Activated gamma-delta T cell (primary cell): Measurements from ENCODE around the gene ELP1.
"Not testable (repeated sequence)": the region's sequence is repeated elsewhere in the genome, so short reads cannot be mapped to it uniquely, and the experiment has no call there.

Experiments used
- DNase-seq: peaks from one replicate; lab custom pipeline; 2025; lab: John Stamatoyannopoulos, UW

The ELP1 gene

DNA sequence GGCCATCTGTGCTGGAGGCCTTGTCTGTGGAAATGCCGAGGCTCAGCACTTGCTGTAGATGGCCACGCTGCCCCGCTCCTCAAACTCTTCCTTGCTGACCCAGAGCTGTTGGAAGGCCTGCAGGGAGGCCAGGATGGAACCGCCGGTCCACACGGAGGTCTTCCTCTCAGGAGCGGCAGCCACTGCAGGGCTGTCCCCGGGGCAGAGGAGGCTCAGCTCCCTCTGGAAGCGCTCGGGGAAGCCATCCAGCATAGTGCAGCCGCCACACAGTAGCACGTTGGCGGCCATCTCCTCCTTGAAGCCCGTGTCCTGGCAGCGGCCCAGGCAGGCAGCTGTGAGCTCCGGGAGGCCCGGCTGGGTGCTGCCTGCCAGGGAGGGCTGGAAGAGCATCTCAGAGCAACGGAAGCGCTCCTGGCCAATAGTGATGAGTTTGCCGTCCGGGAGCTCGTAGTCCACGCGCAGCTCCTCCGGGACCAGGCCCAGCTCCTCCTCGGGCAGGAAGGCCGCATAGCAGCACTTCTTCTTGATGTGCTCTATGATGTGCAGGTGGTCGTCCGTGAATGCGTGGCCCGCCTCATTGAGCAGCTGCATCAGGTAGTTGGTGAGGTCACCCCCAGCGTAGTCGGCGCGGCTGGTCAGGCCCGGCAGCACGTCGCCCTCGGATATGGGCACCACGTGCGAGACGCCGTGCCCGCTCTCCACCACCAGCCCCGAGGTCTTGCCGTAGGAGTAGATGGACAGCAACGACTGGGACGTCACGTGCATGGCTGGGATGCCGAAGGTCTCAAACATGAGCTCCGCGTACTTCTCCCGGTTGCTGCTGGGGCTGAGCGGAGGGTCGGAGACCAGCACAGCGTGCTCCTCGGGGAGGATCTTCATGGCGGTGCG lies 79.0 kb downstream of the ELP1 start:
- no peak for DNase-seq

DNA sequence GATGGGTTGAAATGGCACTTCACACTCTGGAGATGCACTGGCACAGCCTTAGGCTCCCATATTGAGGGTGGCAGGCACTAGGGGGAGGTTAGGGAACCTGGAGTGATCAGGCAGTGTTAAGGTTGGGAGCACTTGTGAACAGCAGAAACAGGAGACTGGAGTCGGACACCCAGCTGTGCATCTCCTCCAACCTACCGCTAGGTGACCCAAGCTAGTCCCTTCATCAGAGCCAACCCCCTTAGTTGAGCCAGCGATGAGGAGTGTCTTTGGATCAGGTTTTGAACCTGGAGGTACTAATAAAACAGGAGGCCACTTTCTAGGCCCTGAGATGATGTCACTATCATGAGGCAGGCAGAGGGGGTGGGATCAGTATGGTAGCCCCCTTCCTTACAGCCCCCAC lies 79.8 kb downstream of the ELP1 start:
- DNase-seq: no peak

GRCh38 chr9:108852079-108852478 lies 81.8 kb downstream of the ELP1 start:
- DNase-seq: no peak

DNA sequence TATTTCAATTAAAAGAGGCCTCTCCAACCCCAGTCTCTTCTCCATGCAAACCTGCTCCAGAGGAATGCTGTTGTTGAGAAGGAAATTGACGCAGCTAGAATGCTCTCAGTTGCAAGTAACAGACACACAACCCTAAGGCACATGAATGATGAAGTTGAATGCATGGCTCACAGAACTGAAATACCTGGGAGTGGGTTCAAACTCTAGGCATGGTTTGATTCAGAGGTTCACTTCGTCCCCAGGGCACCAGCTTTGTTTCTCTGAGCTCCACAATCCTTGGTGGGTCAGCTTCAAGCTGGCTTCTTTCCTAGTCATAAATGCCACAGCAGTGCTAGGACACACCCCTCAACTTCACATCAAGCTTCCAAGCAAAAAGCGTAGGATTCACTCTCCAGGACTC lies 82.8 kb downstream of the ELP1 start:
- no peak for DNase-seq

- no peak for DNase-seq
These were observed 83.5 kb downstream of the ELP1 start for GRCh38 chr9:108850293-108850897.

DNA sequence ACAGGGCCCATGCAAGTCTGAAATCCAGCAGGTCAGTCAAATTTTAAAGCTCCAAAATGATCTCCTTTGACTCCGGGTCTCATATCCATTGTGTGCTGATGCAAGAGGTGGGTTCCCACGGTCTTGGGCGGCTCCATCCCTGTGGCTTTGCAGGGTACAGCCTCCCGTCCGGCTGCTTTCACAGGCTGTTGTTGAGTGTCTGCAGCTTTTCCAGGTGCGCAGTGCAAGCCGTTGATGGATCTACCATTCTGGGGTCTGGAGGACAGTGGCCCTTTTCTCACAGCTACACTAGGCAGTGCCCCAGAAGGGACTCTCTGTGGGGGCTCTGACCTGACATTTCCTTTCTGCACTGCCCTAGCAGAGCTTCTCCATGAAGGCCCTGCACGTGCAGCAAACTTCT lies 85.6 kb downstream of the ELP1 start:
- DNase-seq: not testable (repeated sequence)

GRCh38 chr9:108845947-108846346 lies 88.0 kb downstream of the ELP1 start:
- DNase-seq: no peak

DNA sequence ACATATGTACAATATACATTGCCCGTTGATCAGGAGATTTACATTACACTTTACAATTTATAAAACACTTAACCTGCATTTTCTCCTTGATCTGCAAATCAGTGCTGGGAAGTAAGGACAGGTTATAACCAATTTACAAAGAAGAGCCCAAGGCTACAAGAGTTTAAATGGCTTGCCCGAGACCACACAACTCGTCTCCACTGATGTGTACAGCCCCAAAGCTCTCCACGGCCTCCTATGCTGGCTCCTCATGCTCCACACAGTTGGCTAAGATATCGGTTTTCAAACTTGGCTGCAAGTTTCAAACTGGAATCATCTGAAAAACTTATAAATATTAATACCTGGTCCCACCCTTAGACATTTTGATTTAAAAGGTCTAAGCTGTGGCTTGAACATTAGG lies 88.4 kb downstream of the ELP1 start:
- DNase-seq: no peak

DNA sequence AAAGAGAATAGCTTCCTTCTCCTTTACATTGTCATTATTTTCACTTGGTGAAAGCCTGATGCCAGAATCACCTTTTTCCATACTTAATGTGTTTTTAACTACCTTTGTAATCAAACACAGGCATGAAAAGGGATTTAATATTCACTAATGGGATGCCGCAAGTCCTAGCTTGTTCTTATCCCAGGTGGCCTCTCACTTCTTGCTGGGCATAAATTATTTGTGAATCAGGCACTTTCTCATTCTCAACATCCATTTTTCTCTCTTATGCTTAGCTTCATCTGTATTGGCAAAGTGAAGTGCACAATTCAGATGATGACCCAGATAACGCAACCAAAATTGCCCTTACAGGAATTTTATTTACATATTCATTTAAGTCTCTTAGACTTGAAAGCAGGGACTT lies 89.1 kb downstream of the ELP1 start:
- DNase-seq: no peak

- no peak for DNase-seq
These were observed 89.5 kb downstream of the ELP1 start for GRCh38 chr9:108844391-108844790.

DNA sequence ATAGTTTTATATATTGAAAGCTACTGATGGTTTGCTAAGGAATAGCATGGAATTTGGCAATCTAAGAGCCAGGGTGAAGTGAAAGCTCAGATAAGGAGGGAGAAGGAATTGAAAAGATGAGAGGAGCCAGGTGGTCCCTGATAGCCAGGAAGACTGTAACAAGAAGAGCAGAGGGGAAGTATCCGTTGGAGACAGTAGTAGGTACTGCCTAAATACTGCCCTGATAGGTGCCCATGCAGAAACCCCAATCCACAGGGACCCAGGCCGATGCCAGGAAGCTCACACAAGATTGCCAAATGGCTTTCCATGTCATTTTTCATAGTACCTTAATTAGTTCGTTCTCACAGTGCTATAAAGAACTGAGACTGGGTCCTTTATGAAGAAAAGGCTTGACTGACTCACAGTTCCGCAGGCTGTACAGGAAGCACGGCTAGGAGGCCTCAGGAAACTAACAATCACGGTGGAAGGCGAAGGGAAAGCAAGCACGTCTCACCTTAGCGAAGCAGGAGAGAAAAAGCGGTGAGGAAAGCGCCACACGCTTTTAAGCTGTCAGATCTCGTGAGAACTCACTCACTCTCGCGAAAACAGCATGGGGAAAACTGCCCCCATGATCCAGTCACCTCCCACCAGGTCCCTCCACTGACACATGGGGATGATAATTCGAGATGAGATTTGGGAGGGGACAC lies 91.2 kb downstream of the ELP1 start:
- DNase-seq: no peak

DNA sequence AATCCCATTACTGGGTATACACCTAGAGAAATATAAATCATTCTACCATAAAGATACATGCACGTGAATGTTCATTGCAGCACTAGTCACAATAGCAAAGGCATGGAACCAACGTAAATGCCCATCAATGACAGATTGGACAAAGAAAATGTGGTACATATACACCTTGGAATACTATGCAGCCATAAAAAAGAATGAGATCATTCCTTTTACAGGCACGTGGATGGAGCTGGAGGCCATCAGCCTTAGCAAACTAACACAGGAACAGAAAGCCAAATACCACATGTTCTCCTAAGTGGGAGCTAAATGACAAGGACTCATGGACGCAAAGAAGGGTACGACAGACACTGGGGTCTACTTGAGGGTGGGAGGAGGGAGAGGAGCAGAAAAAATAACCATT lies 94.4 kb downstream of the ELP1 start:
- not testable (repeated sequence) for DNase-seq

DNA sequence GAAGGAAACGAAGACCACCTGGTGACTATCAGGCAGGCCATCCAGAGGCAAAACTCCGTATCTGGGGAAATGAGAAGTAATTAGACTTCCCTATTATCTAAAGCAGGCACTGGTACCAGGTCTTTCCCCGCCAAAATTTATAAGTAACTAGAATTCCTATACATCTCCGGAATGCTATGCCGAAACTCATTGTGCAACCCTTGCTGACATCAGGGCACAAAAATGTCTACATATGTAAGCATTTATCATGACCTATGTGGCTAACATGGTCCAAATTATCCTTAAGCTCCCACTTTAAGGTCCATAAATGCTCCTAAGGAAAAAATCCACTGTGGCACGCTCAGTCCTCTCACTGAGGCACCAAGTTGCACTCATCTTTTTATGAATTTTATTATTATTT lies 95.9 kb downstream of the ELP1 start:
- DNase-seq: no peak

GRCh38 chr9:108837530-108837929 lies 96.4 kb downstream of the ELP1 start:
- no peak for DNase-seq

DNA sequence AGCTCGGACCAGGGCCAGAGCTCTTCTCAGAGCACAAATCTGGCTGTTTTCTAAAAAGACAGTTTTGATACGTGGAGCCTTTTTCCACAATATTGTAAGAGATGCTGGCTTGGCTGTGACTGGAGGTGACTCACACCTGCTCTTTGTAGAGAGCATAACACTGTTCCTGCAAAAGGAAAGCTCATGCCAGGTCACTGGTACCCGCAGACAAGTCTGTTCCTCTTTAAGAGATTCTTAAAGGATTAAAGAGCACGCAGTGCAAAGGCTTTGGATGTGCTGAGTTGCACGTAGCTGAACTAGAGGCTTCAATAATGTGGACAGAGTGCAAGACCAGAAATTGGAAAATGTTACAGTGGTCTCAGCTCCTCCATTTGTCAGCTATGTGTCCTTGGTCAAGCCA lies 97.1 kb downstream of the ELP1 start:
- DNase-seq: no peak

- no peak for DNase-seq
These were observed 97.6 kb downstream of the ELP1 start for GRCh38 chr9:108836319-108836718.

DNA sequence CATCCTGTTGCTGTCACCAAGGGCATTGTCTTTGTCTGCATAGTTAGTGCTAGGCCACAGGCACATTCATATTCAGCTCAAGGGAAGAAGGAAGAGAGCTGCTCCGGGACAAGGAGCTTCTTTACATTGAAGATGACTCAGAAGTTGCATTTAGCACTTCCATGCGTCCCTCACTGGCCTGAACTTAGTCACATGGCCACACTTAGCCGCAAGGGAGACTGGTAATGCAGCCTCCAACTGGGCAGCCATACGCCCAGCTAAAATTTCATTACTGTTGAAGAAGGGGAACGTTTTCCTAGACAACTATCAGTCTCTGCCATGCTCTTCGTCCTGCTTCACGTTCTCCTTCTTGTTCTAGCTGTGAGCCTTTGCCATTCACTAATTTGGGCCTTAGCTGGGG lies 98.1 kb downstream of the ELP1 start:
- DNase-seq: no peak

- DNase-seq: no peak
These were observed 98.8 kb downstream of the ELP1 start for GRCh38 chr9:108834959-108835665.

GRCh38 chr9:108832179-108832500 lies 101.8 kb downstream of the ELP1 start:
- no peak for DNase-seq

DNA sequence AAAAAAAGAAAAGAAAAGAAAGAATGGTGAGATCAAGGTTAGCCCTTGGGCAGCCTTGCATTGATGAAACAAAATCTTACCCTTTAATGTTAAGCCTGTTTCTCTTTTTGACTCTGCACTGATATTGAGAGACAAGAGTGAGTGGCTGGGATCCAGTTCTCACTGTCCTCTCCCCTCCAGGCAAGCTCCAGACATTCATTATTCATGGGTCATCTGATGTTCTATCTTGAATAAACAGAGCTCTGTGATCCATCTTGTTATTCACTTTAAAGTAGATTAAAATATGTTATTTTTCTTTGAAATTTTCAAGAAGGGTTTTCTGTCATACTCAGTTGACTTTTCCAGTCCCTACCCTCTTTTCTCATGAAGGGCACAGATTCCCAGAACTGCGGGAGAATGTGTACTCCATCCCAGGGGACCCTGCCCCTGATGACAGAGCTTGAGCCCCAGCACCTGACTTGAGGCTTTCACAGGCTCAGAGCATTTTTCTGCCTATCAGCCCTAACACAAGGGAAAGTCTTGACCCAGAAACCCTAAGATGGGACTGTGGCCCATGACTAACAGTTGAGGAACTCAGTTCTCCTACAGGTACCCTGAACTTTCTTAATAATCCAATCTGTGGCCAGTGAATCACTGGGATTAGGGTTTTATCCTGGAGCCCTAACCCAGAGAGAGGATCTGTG lies 102.3 kb downstream of the ELP1 start:
- no peak for DNase-seq

DNA sequence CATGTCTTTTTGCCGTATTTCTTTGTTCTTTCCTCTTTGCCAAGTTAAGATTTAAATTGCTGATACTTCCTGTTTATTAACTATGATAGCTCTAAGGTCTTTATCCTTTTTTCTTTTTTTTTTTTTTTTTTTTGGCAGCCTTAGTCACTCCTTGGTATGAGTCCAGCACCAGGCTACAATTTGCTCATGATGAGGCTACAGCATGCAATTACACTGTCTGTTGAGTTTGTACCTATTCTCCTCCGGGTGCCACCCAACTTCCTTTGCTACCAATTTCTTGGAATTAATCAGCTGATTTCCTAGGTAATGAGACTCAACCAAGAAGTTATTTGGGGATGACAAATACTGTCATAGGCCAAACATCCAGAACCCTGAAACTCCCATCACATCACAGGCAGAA lies 103.7 kb downstream of the ELP1 start:
- no peak for DNase-seq

GRCh38 chr9:108823829-108824228 lies 110.1 kb downstream of the ELP1 start:
- no peak for DNase-seq
